KMS-11 (cell line): ENCODE results near the gene STEAP3.

ENCODE experiments used
- H2AFZ ChIP-seq: fragments of 200-600 bp; sonication (generic); 2 replicates; pipeline ENCODE4 v1.6.1; 2016; ENCODE audit warnings: antibody characterized with exemption, mixed run types, low read depth
- H3K27ac ChIP-seq: fragments of 200-600 bp; sonication (generic); 2 replicates; pipeline ENCODE4 v1.6.1; 2016; ENCODE audit warnings: mild to moderate bottlenecking, mixed run types
- H3K27me3 ChIP-seq: fragments of 200-600 bp; sonication (generic); 2 replicates; pipeline ENCODE4 v1.6.1; 2017; ENCODE audit warnings: mild to moderate bottlenecking, low read depth, mixed run types, moderate library complexity; ENCODE audit not compliant: insufficient read depth
- H3K36me3 ChIP-seq: fragments of 200-600 bp; sonication (generic); 2 replicates; pipeline ENCODE4 v1.6.1; 2017; ENCODE audit warnings: mild to moderate bottlenecking, mixed run types; ENCODE audit not compliant: insufficient read depth
- H3K4me1 ChIP-seq: fragments of 200-600 bp; sonication (generic); 2 replicates; pipeline ENCODE4 v1.6.1; 2016; ENCODE audit warnings: mild to moderate bottlenecking, low read depth, mixed run types; ENCODE audit not compliant: poor library complexity, severe bottlenecking
- H3K4me2 ChIP-seq: fragments of 200-600 bp; sonication (generic); 2 replicates; pipeline ENCODE4 v1.7.0; 2016; ENCODE audit warnings: mild to moderate bottlenecking, mixed run types
- H3K4me3 ChIP-seq: fragments of 200-600 bp; sonication (generic); IDR thresholded peaks from 2 replicates; pipeline ENCODE4 v1.6.1; 2017; ENCODE audit warnings: low read depth, low read length, mixed read lengths; ENCODE audit not compliant: insufficient read depth
- H3K79me2 ChIP-seq: fragments of 200-600 bp; sonication (generic); 2 replicates; pipeline ENCODE4 v1.6.1; 2016; ENCODE audit warnings: low read depth, mixed run types; ENCODE audit not compliant: insufficient read depth
- H3K9ac ChIP-seq: fragments of 200-600 bp; sonication (generic); 2 replicates; pipeline ENCODE4 v1.6.1; 2016; ENCODE audit warnings: mild to moderate bottlenecking, mixed run types
- H4K20me1 ChIP-seq: fragments of 200-600 bp; sonication (generic); 2 replicates; pipeline ENCODE4 v1.6.1; 2016; ENCODE audit warnings: mild to moderate bottlenecking, mixed run types; ENCODE audit not compliant: insufficient read depth
- TF ChIP-seq, protein P1 (sequence below): fragments of 200-600 bp; sonication (generic); conservative IDR thresholded peaks from 2 replicates; pipeline ENCODE4 v1.6.1; 2017; ENCODE audit warnings: low read depth, mild to moderate bottlenecking, antibody characterized with exemption, low read length, moderate library complexity, mixed read lengths

The STEAP3 gene

DNA sequence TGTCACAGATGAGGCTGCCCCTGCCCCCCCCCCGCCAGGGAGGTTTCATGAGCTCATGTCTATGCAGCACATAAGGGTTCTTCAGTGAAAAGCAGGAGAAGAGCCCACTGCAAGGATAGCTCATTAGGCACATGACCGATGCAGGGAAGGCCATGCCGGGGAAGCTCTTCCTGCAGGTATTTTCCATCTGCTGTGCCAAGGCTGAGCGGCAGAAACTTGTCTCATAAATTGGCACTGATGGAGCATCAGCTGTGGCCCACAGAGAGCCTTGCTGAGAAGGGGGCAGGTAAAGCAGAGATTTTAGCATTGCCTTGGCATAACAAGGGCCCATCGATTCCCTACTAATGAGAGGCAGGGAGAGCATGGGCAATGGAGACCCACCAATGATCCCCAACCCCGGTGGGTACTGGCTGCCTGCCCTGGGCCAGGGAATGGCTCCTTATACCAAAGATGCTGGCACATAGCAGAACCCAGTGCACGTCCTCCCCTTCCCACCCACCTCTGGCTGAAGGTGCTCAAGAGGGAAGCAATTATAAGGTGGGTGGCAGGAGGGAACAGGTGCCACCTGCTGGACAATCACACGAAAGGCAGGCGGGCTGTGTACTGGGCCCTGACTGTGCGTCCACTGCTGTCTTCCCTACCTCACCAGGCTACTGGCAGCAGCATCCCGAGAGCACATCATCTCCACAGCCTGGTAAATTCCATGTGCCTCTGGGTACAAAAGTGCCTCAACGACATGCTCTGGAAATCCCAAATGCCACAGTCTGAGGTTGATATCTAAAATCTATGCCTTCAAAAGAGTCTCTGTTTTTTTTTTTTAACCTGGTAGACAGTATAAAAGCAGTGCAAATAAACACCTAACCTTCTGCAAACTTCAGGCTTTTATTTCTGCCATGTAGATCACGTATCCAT is 41.4 kb downstream of the STEAP3 start:
- H3K4me1 ChIP-seq: no peaks in the 10 kb centered on the region
- H3K27ac ChIP-seq: no peak overlapping the region
- TF ChIP-seq, protein P1, sequence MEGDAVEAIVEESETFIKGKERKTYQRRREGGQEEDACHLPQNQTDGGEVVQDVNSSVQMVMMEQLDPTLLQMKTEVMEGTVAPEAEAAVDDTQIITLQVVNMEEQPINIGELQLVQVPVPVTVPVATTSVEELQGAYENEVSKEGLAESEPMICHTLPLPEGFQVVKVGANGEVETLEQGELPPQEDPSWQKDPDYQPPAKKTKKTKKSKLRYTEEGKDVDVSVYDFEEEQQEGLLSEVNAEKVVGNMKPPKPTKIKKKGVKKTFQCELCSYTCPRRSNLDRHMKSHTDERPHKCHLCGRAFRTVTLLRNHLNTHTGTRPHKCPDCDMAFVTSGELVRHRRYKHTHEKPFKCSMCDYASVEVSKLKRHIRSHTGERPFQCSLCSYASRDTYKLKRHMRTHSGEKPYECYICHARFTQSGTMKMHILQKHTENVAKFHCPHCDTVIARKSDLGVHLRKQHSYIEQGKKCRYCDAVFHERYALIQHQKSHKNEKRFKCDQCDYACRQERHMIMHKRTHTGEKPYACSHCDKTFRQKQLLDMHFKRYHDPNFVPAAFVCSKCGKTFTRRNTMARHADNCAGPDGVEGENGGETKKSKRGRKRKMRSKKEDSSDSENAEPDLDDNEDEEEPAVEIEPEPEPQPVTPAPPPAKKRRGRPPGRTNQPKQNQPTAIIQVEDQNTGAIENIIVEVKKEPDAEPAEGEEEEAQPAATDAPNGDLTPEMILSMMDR: peak; percentile 72

DNA sequence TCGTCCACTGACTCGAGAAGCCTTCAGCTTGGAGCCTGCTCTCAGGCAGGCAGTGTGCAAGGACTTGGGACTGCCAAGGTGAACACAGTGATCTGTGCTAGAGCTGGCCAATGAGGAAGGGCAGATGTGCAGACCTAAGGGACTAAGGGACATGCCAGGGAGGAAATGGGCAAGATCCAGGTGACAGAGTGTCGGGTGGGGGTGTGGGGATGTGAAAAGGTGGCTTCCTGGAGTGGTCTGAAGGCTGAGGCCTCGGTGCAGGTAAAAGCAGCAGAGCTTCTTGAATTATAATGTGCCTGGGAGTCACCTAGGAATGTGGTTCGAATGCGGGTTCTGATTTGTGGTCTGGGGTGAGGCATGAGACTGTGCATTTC is 42.0 kb downstream of the STEAP3 start:
- Histone ChIP-seq H3K4me2 (no peak overlapping the region), H4K20me1 (no peaks in the 10 kb centered on the region), H2AFZ (no peak overlapping the region), H3K4me1 (no peaks in the 10 kb centered on the region), H3K27me3 (no peaks in the 10 kb centered on the region), H3K36me3 (no peaks in the 10 kb centered on the region), H3K4me3 (no peak overlapping the region), H3K27ac (no peak overlapping the region), H3K9ac (no peak overlapping the region), H3K79me2 (no peaks in the 10 kb centered on the region)
- TF ChIP-seq, protein P1: no peak

More for the DNA sequence above, 41.4 kb downstream of the STEAP3 start:
- no peak overlapping the region for H3K4me3 ChIP-seq
- H3K79me2 ChIP-seq: no peaks in the 10 kb centered on the region
- H3K27me3 ChIP-seq: no peaks in the 10 kb centered on the region
- no peak overlapping the region for H3K9ac ChIP-seq
- no peaks in the 10 kb centered on the region for H4K20me1 ChIP-seq
- H2AFZ ChIP-seq: no peak overlapping the region
- no peak overlapping the region for H3K4me2 ChIP-seq
- no peaks in the 10 kb centered on the region for H3K36me3 ChIP-seq

DNA sequence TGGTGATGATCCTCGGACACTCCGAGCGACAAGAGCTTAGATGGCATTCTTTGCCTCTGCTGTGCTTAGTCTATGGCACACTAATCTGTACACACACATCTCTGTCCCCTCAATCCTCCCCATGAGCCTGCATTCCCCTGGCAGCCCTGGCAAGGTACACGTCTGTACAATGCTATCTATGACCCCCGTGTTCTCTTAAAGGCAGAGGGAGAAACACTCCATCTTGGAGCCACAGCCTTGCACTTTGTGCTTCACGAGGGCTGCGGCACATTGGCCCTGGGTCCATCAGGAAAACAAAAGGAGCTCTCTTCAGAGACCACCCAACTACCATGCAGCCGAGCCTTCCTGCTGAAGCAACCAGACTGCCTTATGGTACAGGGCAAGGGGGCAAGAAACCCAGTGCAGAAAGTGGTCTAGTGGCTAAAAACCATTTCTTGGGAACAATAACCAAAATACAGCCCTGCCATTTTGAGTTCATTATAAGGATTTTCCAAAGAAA is 42.5 kb downstream of the STEAP3 start:
- no peaks in the 10 kb centered on the region for H3K27me3 ChIP-seq

DNA sequence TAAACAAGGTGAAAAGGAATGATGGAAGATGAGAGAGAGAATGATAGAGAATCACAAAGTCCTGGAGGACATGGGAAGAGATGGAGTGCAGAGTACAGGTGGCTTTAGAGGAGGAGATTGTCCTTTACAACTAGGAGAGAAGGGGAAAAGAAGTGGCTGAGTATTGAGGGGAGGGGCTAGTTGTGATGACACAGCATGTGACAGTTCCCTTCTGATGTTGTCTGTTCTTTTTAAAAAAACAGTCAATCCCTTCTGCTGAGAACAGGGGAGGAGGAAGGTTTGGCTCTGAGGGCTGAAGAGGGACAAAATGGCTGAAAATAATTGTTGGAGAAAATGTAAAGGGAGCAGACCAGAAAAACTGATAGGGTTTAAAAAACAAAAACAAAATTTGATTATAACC is 44.0 kb downstream of the STEAP3 start:
- Histone ChIP-seq H3K79me2 (no peaks in the 10 kb centered on the region), H4K20me1 (no peaks in the 10 kb centered on the region), H3K9ac (no peak overlapping the region), H3K27ac (no peak overlapping the region), H3K4me1 (no peaks in the 10 kb centered on the region), H3K4me3 (no peak overlapping the region), H3K27me3 (no peaks in the 10 kb centered on the region), H3K36me3 (no peaks in the 10 kb centered on the region), H3K4me2 (no peak overlapping the region), H2AFZ (no peak overlapping the region)
- TF ChIP-seq, protein P1: no peak

More for the DNA sequence above, 42.5 kb downstream of the STEAP3 start:
- Histone ChIP-seq H3K79me2 (no peaks in the 10 kb centered on the region), H3K4me3 (no peak overlapping the region), H3K36me3 (no peaks in the 10 kb centered on the region), H3K4me1 (no peaks in the 10 kb centered on the region), H2AFZ (no peak overlapping the region), H3K9ac (no peak overlapping the region), H3K27ac (no peak overlapping the region), H4K20me1 (no peaks in the 10 kb centered on the region), H3K4me2 (no peak overlapping the region)
- TF ChIP-seq, protein P1: no peak
